IMR-90 (cell line): ENCODE data around the gene PDZD2. TPM values are rescaled to one million over a fixed set of nuclear protein-coding genes. Genes with fewer than 3 reads are reported as not detected.

Experiments used
- ATAC-seq: fragments of 200-7000 bp; cut with Tn5 transposase; 2 replicates; pipeline ENCODE4 v1.9.1; 2020; ENCODE audit warnings: low read depth, mild to moderate bottlenecking, moderate library complexity
- BruUV-seq: library from RNA; stranded (reverse); fragments of 400-500 nt; replicated peaks from 2 replicates; lab custom pipeline; 2021; lab: Mats Ljungman, UMichigan
- CTCF ChIA-PET: fragments of 300-600 bp; formaldehyde crosslinking; extraction: SDS; loops from one replicate; lab custom pipeline; 2021; ENCODE audit warnings: antibody characterized with exemption; lab: Yijun Ruan, JAX
- POLR2A ChIA-PET: fragments of 300-600 bp; sonication (Branson Sonifier 250); formaldehyde crosslinking; loops from one replicate; lab custom pipeline; 2022; ENCODE audit warnings: antibody characterized with exemption; ENCODE audit not compliant: unreplicated experiment; lab: Charles Lee
- DNase-seq: peaks from one replicate; pipeline ENCODE4 v3.0.0; 2013
- H2AFZ ChIP-seq: replicated peaks from 2 replicates; pipeline ENCODE3; 2013; ENCODE audit warnings: low read length, mild to moderate bottlenecking; ENCODE audit not compliant: poor library complexity
- H2AK5ac ChIP-seq: 2 replicates; pipeline ENCODE4 v1.6.1; 2013; ENCODE audit warnings: low read depth, low read length, inconsistent platforms
- H2AK9ac ChIP-seq: replicated peaks from 2 replicates; pipeline ENCODE3; 2013; ENCODE audit warnings: mild to moderate bottlenecking, low read depth, low read length, moderate library complexity; ENCODE audit not compliant: poor library complexity
- H2BK120ac ChIP-seq: 2 replicates; pipeline ENCODE4 v1.6.1; 2013; ENCODE audit warnings: low read depth, low read length, inconsistent platforms
- H2BK15ac ChIP-seq: 3 replicates; pipeline ENCODE4 v1.6.1; 2013; ENCODE audit warnings: low read depth, low read length, inconsistent platforms
- H2BK20ac ChIP-seq: 2 replicates; pipeline ENCODE4 v1.6.1; 2013; ENCODE audit warnings: low read depth, mild to moderate bottlenecking, inconsistent platforms, low read length, moderate library complexity
- H2BK5ac ChIP-seq: 2 replicates; pipeline ENCODE4 v1.6.1; 2013; ENCODE audit warnings: mild to moderate bottlenecking, low read depth, low read length, inconsistent platforms; ENCODE audit not compliant: poor library complexity, severe bottlenecking
- H3K14ac ChIP-seq: replicated peaks from 2 replicates; pipeline ENCODE4 v1.6.1; 2013; ENCODE audit warnings: low read depth, low read length, inconsistent platforms
- H3K18ac ChIP-seq: 2 replicates; pipeline ENCODE4 v1.6.1; 2013; ENCODE audit warnings: low read depth, low read length, control low read depth
- H3K23ac ChIP-seq: 2 replicates; pipeline ENCODE4 v1.6.1; 2013; ENCODE audit warnings: low read depth, low read length, inconsistent platforms
- H3K27ac ChIP-seq: 2 replicates; pipeline ENCODE4 v1.5.1; 2013; ENCODE audit warnings: mild to moderate bottlenecking, control low read depth, low read length; ENCODE audit not compliant: insufficient read depth
- H3K27me3 ChIP-seq: 2 replicates; pipeline ENCODE4 v1.6.1; 2013; ENCODE audit warnings: low read length; ENCODE audit not compliant: control insufficient read depth, insufficient read depth
- H3K36me3 ChIP-seq: 2 replicates; pipeline ENCODE4 v1.6.1; 2013; ENCODE audit warnings: low read length, mixed read lengths; ENCODE audit not compliant: control insufficient read depth, insufficient read depth
- H3K4ac ChIP-seq: 2 replicates; pipeline ENCODE4 v1.6.1; 2013; ENCODE audit warnings: low read depth, low read length, inconsistent platforms
- H3K4me1 ChIP-seq: 2 replicates; pipeline ENCODE4 v1.6.1; 2013; ENCODE audit warnings: low read length, mixed read lengths; ENCODE audit not compliant: control insufficient read depth, insufficient read depth
- H3K4me2 ChIP-seq: 2 replicates; pipeline ENCODE4 v1.6.1; 2013; ENCODE audit warnings: low read depth, mild to moderate bottlenecking, control low read depth, low read length, moderate library complexity
- H3K4me3 ChIP-seq: 2 replicates; pipeline ENCODE4 v1.5.1; 2013; ENCODE audit warnings: low read depth, mild to moderate bottlenecking, control low read depth, low read length, moderate library complexity; ENCODE audit not compliant: insufficient read depth
- H3K56ac ChIP-seq: 2 replicates; pipeline ENCODE4 v1.6.1; 2013; ENCODE audit warnings: low read length, inconsistent platforms; ENCODE audit not compliant: insufficient read depth; ENCODE audit errors: extremely low read depth
- H3K79me1 ChIP-seq, 2 experiments: 2 replicates each; pipeline ENCODE4 v1.6.1; 2013; ENCODE audit warnings: low read length in 2 of 2, inconsistent platforms in 1 of 2, low read depth in 1 of 2
- H3K9ac ChIP-seq: 2 replicates; pipeline ENCODE4 v1.6.1; 2013; ENCODE audit warnings: low read depth, low read length, control low read depth
- H3K9me1 ChIP-seq: 2 replicates; pipeline ENCODE4 v1.6.1; 2013; ENCODE audit warnings: low read length, inconsistent platforms; ENCODE audit not compliant: insufficient read depth
- H3K9me3 ChIP-seq: 2 replicates; pipeline ENCODE4 v1.6.1; 2013; ENCODE audit warnings: low read length; ENCODE audit not compliant: control insufficient read depth, insufficient read depth
- H4K20me1 ChIP-seq: 2 replicates; pipeline ENCODE4 v1.6.1; 2013; ENCODE audit warnings: low read length, inconsistent platforms; ENCODE audit not compliant: insufficient read depth
- H4K5ac ChIP-seq: 2 replicates; pipeline ENCODE4 v1.6.1; 2013; ENCODE audit warnings: mild to moderate bottlenecking, low read depth, low read length, control low read depth
- H4K8ac ChIP-seq, 2 experiments: 2 replicates each; pipeline ENCODE4 v1.6.1; 2013; ENCODE audit warnings: low read depth in 2 of 2, low read length in 2 of 2, control low read depth in 1 of 2, inconsistent platforms in 1 of 2
- H4K91ac ChIP-seq: 2 replicates; pipeline ENCODE4 v1.6.1; 2013; ENCODE audit warnings: low read depth, low read length, inconsistent platforms; ENCODE audit not compliant: insufficient read depth
- BHLHE40 ChIP-seq: fragments of 150-350 bp; IDR thresholded peaks from 2 replicates; pipeline ENCODE4 v1.6.1; 2016; ENCODE audit warnings: mild to moderate bottlenecking, low read depth, low read length
- CEBPB ChIP-seq: IDR thresholded peaks from 2 replicates; pipeline ENCODE4 v1.6.1; 2012; ENCODE audit warnings: low read depth, low read length, improper control_type of control experiment
- CHD1 ChIP-seq: IDR thresholded peaks from 2 replicates; pipeline ENCODE4 v1.6.1; 2012; ENCODE audit warnings: low read depth, low read length, improper control_type of control experiment
- FOS ChIP-seq: fragments of 150-350 bp; IDR thresholded peaks from 2 replicates; pipeline ENCODE4 v1.6.1; 2016; ENCODE audit warnings: low read depth, low read length
- MAFK ChIP-seq: IDR thresholded peaks from 2 replicates; pipeline ENCODE4 v1.6.1; 2012; ENCODE audit warnings: low read depth, low read length, improper control_type of control experiment
- MAZ ChIP-seq: IDR thresholded peaks from 2 replicates; pipeline ENCODE4 v1.6.1; 2012; ENCODE audit warnings: low read depth, mild to moderate bottlenecking, low read length, improper control_type of control experiment, moderate library complexity, borderline replicate concordance
- MXI1 ChIP-seq: IDR thresholded peaks from 2 replicates; pipeline ENCODE4 v1.6.1; 2012; ENCODE audit warnings: low read depth, mild to moderate bottlenecking, low read length, moderate library complexity, borderline replicate concordance
- NFE2L2 ChIP-seq: fragments of 150-350 bp; IDR thresholded peaks from 2 replicates; pipeline ENCODE4 v1.6.1; 2016; ENCODE audit warnings: low read depth, mild to moderate bottlenecking, low read length
- POLR2A ChIP-seq: IDR thresholded peaks from 2 replicates; pipeline ENCODE4 v1.6.1; 2012; ENCODE audit warnings: mild to moderate bottlenecking, low read depth, low read length
- RAD21 ChIP-seq: IDR thresholded peaks from 2 replicates; pipeline ENCODE4 v1.6.1; 2012; ENCODE audit warnings: low read length, improper control_type of control experiment
- RCOR1 ChIP-seq: IDR thresholded peaks from 2 replicates; pipeline ENCODE4 v1.6.1; 2012; ENCODE audit warnings: mild to moderate bottlenecking, low read length, improper control_type of control experiment; ENCODE audit not compliant: insufficient replicate concordance
- RFX5 ChIP-seq: IDR thresholded peaks from 2 replicates; pipeline ENCODE4 v1.8.0; 2012; ENCODE audit warnings: low read depth, mild to moderate bottlenecking, low read length, moderate library complexity
- SMC3 ChIP-seq: fragments of 150-350 bp; IDR thresholded peaks from 2 replicates; pipeline ENCODE4 v1.6.1; 2016; ENCODE audit warnings: low read depth, mild to moderate bottlenecking, antibody characterized with exemption, low read length, moderate library complexity
- WGBS, 2 experiments: methylation state at CpG; one replicate each; pipeline versions ENCODE4 v1.1.5 to v1.1.7; 2013; ENCODE audit warnings: missing lambda C conversion rate in 2 of 2; ENCODE audit not compliant: insufficient read length in 1 of 2; ENCODE audit errors: extremely low coverage in 2 of 2; 5-methylcytosine and 5-hydroxymethylcytosine counted together
- dilution Hi-C: fragments of 300-500 bp; cut with HindIII; formaldehyde crosslinking; loops from one replicate; pipeline ENCODE4 v1.14.3; 2018; ENCODE audit warnings: low sequenced_read_pairs; ENCODE audit not compliant: unreplicated experiment
- in situ Hi-C: fragments of 300-500 bp; cut with MboI; formaldehyde crosslinking; loops from 3 replicates; pipeline ENCODE4 v1.14.3; 2019; ENCODE audit warnings: low sequenced_read_pairs, inconsistent platforms, mixed read lengths
- intact Hi-C: fragments of 100-400 bp; cut with micrococcal nuclease; formaldehyde crosslinking; loops from 2 replicates; pipeline ENCODE4 v1.10.0; 2022
- polyA plus RNA-seq, 3 experiments: library from polyadenylated mRNA; depleted of rRNA; stranded (reverse); fragments of >200 nt; gene quantifications; 2 replicates each; pipeline ENCODE4 v1.2.3, GENCODE V29; 2012; ENCODE audit warnings: low replicate concordance in 1 of 3
- total RNA-seq: library from RNA; depleted of rRNA; stranded (reverse); fragments of >200 nt; gene quantifications from 2 replicates; pipeline ENCODE4 v1.2.3, GENCODE V29; 2012
- TF ChIP-seq, protein P1 (sequence below): fragments of 150-350 bp; IDR thresholded peaks from 2 replicates; pipeline ENCODE4 v1.6.1; 2016; ENCODE audit warnings: low read depth, mild to moderate bottlenecking, low read length, moderate library complexity, borderline replicate concordance
- TF ChIP-seq, protein P2 (sequence below): conservative IDR thresholded peaks from 2 replicates; pipeline ENCODE4 v1.5.1; 2012; ENCODE audit warnings: mild to moderate bottlenecking, low read depth, low read length, improper control_type of control experiment
- TF ChIP-seq, protein P3 (sequence below): fragments of 150-350 bp; IDR thresholded peaks from 2 replicates; pipeline ENCODE4 v1.6.1; 2017; ENCODE audit warnings: mild to moderate bottlenecking, antibody characterized with exemption, low read length, low read depth

PDZD2 gene
- total and polyA plus RNA-seq, 2 of the 4 experiments (the other 2 are of a cell fraction): under 0.01 to 0.02 TPM

DNA sequence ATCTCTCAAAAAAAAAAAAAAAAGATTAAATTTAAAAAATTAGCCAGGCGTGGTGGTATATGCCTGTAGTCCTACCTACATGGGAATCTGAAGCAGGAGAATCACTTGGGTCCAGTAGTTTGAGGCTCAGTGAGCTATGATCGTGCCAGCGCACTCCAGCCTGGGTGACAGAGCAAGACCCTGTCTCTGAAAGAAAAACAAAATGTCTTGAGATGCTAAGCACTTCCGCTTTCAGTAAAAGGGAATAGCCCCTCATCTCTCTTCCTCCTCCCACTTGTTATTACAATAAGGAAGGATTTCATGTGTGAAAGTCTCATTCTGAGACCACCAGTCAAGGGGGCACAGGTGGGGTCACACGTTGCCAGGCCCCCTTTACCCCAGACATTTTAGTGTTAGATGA, 455.8 kb downstream of the PDZD2 start:
- CTCF ChIA-PET: interaction anchor here (0.7 kb wide), 1 partner anchor 29 kb away, joined by 9 read pairs; no protein-coding TSS in a partner anchor

More for the DNA sequence above, 455.8 kb downstream of the PDZD2 start:
- no peak overlapping the region for H3K4me2 ChIP-seq
- H3K18ac ChIP-seq: no peak overlapping the region
- peaks cover 9% of the 10 kb centered on the region for H3K36me3 ChIP-seq
- TF ChIP-seq, protein P1, sequence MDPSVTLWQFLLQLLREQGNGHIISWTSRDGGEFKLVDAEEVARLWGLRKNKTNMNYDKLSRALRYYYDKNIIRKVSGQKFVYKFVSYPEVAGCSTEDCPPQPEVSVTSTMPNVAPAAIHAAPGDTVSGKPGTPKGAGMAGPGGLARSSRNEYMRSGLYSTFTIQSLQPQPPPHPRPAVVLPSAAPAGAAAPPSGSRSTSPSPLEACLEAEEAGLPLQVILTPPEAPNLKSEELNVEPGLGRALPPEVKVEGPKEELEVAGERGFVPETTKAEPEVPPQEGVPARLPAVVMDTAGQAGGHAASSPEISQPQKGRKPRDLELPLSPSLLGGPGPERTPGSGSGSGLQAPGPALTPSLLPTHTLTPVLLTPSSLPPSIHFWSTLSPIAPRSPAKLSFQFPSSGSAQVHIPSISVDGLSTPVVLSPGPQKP: no peak
- TF ChIP-seq, protein P2, sequence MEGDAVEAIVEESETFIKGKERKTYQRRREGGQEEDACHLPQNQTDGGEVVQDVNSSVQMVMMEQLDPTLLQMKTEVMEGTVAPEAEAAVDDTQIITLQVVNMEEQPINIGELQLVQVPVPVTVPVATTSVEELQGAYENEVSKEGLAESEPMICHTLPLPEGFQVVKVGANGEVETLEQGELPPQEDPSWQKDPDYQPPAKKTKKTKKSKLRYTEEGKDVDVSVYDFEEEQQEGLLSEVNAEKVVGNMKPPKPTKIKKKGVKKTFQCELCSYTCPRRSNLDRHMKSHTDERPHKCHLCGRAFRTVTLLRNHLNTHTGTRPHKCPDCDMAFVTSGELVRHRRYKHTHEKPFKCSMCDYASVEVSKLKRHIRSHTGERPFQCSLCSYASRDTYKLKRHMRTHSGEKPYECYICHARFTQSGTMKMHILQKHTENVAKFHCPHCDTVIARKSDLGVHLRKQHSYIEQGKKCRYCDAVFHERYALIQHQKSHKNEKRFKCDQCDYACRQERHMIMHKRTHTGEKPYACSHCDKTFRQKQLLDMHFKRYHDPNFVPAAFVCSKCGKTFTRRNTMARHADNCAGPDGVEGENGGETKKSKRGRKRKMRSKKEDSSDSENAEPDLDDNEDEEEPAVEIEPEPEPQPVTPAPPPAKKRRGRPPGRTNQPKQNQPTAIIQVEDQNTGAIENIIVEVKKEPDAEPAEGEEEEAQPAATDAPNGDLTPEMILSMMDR: no peak
- TF ChIP-seq, protein P3, sequence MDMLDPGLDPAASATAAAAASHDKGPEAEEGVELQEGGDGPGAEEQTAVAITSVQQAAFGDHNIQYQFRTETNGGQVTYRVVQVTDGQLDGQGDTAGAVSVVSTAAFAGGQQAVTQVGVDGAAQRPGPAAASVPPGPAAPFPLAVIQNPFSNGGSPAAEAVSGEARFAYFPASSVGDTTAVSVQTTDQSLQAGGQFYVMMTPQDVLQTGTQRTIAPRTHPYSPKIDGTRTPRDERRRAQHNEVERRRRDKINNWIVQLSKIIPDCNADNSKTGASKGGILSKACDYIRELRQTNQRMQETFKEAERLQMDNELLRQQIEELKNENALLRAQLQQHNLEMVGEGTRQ: no peak
- TF ChIP-seq CHD1 (no peak), FOS (no peak), SMC3 (no peak), MXI1 (no peak), POLR2A (no peak), RAD21 (no peak), CEBPB (no peak), MAFK (no peak), BHLHE40 (no peak), MAZ (no peak), RCOR1 (no peak), NFE2L2 (no peak), RFX5 (no peak)
- no peak overlapping the region for H3K4me3 ChIP-seq
- no peak for DNase-seq
- no peak overlapping the region for H3K14ac ChIP-seq
- H3K56ac ChIP-seq: no peak overlapping the region
- no peak overlapping the region for H4K91ac ChIP-seq
- H2AK9ac ChIP-seq: no peak overlapping the region
- H2BK120ac ChIP-seq: no peak overlapping the region
- no peaks in the 10 kb centered on the region for H3K27me3 ChIP-seq
- H3K9me1 ChIP-seq: peaks cover 2% of the 10 kb centered on the region; the same call in 1 of the 2 replicates
- H3K23ac ChIP-seq: no peak overlapping the region
- H2AK5ac ChIP-seq: no peak overlapping the region
- H3K9me3 ChIP-seq: no peaks in the 10 kb centered on the region
- H3K4me1 ChIP-seq: no peaks in the 10 kb centered on the region
- POLR2A ChIA-PET: no interaction called here
- no peak overlapping the region for H3K27ac ChIP-seq
- in situ Hi-C loops (loop anchor here (5.0 kb wide), 1 partner anchor 272 kb away; no protein-coding TSS in a partner anchor), dilution Hi-C loops (no loop called here), intact Hi-C loops (no loop called here)
- no peak overlapping the region for H2BK5ac ChIP-seq
- H3K4ac ChIP-seq: no peak overlapping the region
- H3K9ac ChIP-seq: no peak overlapping the region
- H4K20me1 ChIP-seq: no peaks in the 10 kb centered on the region
- H4K5ac ChIP-seq: no peak overlapping the region
- H2BK15ac ChIP-seq: no peak overlapping the region
- no peak overlapping the region for H2BK20ac ChIP-seq
- H2AFZ ChIP-seq: no peak overlapping the region
- 100% methylated on average over 1 of the region's 5 CpGs; no CpG with 5 or more reads in 1 of the 2 experiments for WGBS, 2 experiments
- H3K79me1 ChIP-seq: 0 out of 4 replicates have a peak, but pooled peaks cover 0 to 3% of the 10 kb centered on the region in 2 experiments
- H4K8ac ChIP-seq: no peak overlapping the region
- no TSS peak for BruUV-seq
- ATAC-seq: no peak
